Natural killer cell treated with Interleukin-12 subunit alpha and Interleukin-12 subunit beta and Interleukin-15 and Interleukin-18, amount 100 ng/mL, for 72 hours (primary cell): ENCODE data around the gene GTF3A. TPM values are rescaled to one million over a fixed set of nuclear protein-coding genes. Genes with fewer than 3 reads are reported as not detected.

Experiments used
- ATAC-seq, 2 donors: fragments of 150-1000 bp; cut with Tn5 transposase in 1 of 2; sonication (Bioruptor Pico), chemical (Tn5 transposase) in 1 of 2; 2 replicates each; pipeline ENCODE4 v1.10.0; 2021
- DNase-seq: peaks from one replicate; pipeline ENCODE4 v3.0.0; 2022; ENCODE audit warnings: low spot score
- H3K27ac Mint-ChIP-seq, 2 donors: 1 replicate in 1 of 2; 2 replicates in 1 of 2; pipeline ENCODE4 v1.8.0; 2022; ENCODE audit warnings: mixed read lengths in 2 of 2, mild to moderate bottlenecking in 1 of 2, moderate library complexity in 1 of 2
- H3K27me3 Mint-ChIP-seq, 2 donors: 1 replicate in 1 of 2; 2 replicates in 1 of 2; pipeline ENCODE4 v1.8.0; 2022; ENCODE audit warnings: mixed read lengths in 2 of 2
- H3K36me3 Mint-ChIP-seq: one replicate; pipeline ENCODE4 v1.8.0; 2022; ENCODE audit warnings: mixed read lengths
- H3K4me1 Mint-ChIP-seq, 2 donors: 1 replicate in 1 of 2; 2 replicates in 1 of 2; pipeline ENCODE4 v1.8.0; 2022; ENCODE audit warnings: low read depth in 2 of 2, mixed read lengths in 2 of 2, mild to moderate bottlenecking in 1 of 2
- H3K4me3 Mint-ChIP-seq: one replicate; pipeline ENCODE4 v1.8.0; 2022; ENCODE audit warnings: mixed read lengths
- H3K9me3 Mint-ChIP-seq: 2 replicates; pipeline ENCODE4 v1.8.0; 2022; ENCODE audit warnings: mixed read lengths
- total RNA-seq, 2 donors: library from RNA; stranded (reverse); gene quantifications; one replicate each; pipeline ENCODE4 v1.2.3, GENCODE V29; 2022

The GTF3A gene
- total RNA-seq, 2 donors from 2014 or later: 107 to 244 TPM

DNA sequence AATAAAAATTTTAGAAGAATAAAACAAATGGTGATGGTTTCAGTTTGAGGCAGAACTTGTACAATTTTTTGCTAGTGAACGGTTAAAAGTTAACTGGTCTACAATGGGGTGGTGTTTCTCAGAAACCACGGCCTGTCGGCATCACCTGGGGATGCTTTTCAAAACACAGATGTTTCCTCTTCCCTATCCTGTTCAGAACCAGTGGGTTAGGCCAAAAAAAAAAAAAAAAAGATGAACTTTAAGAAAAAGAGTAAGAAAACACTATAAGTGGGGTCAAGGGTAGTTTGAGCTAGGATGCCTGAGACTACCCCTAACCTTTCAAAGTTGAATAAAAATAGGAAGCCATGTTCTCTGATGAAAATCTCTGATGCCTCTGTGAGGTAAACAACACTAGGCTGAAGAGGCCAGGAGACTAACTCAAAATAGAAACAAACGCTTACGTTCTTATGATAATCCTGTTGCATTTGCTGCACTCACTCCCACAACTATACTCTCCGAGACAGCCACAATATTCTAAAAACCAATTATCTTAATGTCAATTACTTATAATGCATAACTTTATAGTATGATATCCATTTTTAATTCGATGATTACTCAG is 22.7 kb downstream of the GTF3A start:
- Mint-ChIP-seq H3K9me3 (no peaks in the 10 kb centered on the region), H3K4me3 (peak overlapping the region; percentile 44), H3K36me3 (peaks cover 7% of the 10 kb centered on the region), H3K27me3 (no peaks in the 10 kb centered on the region), H3K27ac (peak overlapping the region; percentile 50 to 91), H3K4me1 (peaks cover 44 to 45% of the 10 kb centered on the region in 2 donors)
- no peak for DNase-seq
- no peak for ATAC-seq

DNA sequence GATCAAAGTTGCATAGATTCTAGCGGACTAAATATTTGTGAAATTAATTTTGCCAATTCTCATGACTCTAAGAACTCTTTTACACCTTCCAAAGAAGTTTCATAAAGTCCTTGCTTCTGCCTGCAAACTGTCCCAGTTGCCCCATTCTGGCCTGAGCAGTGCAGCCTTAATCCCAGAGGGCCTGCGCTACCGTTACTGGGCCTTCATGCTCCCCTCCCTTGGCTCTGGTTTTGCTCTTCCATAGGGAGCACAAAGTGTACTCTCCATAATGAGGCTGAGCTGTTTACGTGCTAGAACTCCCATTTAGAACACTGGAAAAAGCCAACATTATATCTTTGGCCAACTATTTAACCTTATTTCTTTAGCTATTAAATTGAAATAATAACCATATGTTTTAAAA is 23.9 kb downstream of the GTF3A start:
- Mint-ChIP-seq H3K9me3 (no peaks in the 10 kb centered on the region), H3K4me3 (peak overlapping the region; percentile 23), H3K36me3 (peaks cover 5% of the 10 kb centered on the region), H3K4me1 (peaks cover 37 to 38% of the 10 kb centered on the region in 2 donors), H3K27me3 (no peaks in the 10 kb centered on the region), H3K27ac (peak overlapping the region; percentile 94 to 97)
- DNase-seq (no peak), ATAC-seq (no peak)

DNA sequence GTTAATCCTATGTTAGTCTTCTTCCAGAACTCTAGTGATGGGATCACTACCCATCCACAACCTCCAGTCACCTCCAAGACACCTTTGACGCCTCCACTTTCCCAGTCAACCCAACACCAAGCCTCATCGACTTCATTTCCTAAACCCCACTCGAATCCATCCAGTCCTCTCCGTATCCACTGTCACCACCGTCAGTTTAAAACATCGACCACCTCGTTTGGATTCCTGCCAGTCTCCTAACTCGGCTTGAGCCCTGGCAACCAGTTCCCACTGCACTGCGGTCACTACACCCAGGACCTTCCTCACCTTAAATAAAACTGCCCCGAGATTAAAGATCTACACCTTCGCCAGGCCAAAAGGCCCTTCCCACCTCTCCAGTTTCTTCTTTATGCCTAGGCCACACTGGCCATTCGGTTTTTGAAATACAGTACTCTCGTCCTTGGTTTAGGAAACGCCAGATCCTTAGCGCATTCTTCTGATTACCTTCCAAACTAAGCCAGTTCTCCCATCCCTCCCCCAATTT is 24.7 kb downstream of the GTF3A start:
- Mint-ChIP-seq H3K4me3 (peak overlapping the region; percentile 98), H3K27me3 (no peaks in the 10 kb centered on the region), H3K9me3 (no peaks in the 10 kb centered on the region), H3K36me3 (peaks cover 5% of the 10 kb centered on the region), H3K27ac (peak overlapping the region; percentile 94 to 97), H3K4me1 (peaks cover 37 to 38% of the 10 kb centered on the region in 2 donors)
- ATAC-seq (no peak), DNase-seq (no peak)

DNA sequence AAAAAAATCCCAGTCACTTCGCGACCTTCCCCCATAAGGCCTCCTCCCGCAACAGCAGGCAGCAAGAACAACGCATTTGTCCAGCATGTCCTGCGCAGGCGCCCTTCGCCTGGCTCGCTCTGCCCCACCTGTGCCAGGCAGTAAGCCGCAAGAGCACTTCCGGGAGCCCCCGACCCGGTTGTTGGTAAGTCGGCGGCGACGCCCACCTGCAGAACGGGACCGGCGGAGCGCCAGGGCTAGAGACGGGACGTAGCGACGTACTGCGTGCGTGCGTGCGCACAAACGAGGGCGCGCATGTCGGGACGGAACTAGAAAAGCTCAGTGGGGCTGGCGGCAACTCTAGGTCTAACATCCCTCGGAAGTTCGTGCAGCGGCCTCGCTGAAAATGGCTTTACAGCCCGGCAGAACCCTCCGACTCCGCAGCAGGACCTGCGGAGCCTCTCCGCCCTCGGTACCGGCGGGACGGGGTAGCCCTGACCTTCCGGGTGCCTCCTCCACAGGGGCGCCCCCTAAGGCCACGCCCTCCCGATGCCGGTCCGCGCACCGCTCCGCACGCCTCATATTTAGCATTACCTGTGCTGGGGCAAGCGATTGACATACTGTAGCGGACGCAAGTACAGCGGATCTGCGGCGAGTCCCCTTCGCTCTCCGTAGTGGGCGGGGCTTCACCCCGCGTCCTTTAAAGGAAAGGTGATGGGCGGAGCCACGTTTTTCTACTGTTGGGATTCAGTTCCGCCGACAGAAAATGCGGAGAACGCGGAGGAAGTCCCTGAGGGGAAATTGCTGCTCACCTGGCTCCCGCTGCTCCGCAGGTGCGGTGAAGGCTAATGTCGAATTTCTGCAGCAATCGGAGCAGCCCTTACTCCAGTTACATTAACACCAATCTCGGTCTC is 25.8 kb downstream of the GTF3A start, which contains the start of gene MTIF3:
Gene MTIF3 (minus strand): TSS at position 629 of the 893 bp plus-strand sequence. CDS start 10,116 bp downstream, outside the sequence.
- H3K4me3 Mint-ChIP-seq: peak within 1 kb of the TSS; percentile 98
- DNase-seq (peak; percentile 96), ATAC-seq (peak; percentile 95)
- peak within 1 kb of the TSS; percentile 94 to 97 for H3K27ac Mint-ChIP-seq
- no peaks in the 10 kb centered on the region for H3K27me3 Mint-ChIP-seq
- peaks cover 38 to 40% of the 10 kb centered on the region in 2 donors for H3K4me1 Mint-ChIP-seq
- H3K9me3 Mint-ChIP-seq: no peaks in the 10 kb centered on the region
- peaks cover 5% of the 10 kb centered on the region for H3K36me3 Mint-ChIP-seq

DNA sequence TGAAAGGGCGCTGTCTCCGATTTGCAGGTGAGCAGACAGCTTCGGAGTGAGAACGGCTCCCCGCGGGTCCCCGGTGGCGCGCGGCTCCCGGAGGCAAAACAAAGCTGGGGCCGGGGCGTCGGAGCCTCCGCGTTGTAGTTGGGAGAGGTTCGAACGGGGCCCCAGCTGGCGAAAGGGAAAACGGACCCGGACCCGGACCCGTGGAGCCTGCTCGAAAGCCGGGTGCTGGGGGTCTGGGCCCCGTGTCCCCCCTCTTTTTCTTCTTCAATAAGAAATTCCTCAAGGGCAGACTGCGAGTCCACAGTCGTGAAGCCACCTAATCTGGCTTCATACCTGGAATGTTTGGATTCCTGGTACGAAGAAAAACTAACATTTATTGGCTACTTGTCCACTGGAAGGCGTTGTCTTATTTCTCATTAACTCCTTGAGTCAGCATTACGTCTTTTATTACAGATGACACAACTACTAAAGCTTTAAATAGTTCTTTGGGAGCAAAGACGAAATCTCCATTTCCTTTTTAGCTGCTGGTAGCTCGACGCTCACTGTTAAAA is 26.6 kb downstream of the GTF3A start:
- H3K4me3 Mint-ChIP-seq: peak overlapping the region; percentile 98
- no peaks in the 10 kb centered on the region for H3K9me3 Mint-ChIP-seq
- H3K36me3 Mint-ChIP-seq: peaks cover 5% of the 10 kb centered on the region
- H3K4me1 Mint-ChIP-seq: peaks cover 39 to 43% of the 10 kb centered on the region in 2 donors
- no peaks in the 10 kb centered on the region for H3K27me3 Mint-ChIP-seq
- H3K27ac Mint-ChIP-seq: peak overlapping the region; percentile 94 to 97
- ATAC-seq (no peak), DNase-seq (no peak)

DNA sequence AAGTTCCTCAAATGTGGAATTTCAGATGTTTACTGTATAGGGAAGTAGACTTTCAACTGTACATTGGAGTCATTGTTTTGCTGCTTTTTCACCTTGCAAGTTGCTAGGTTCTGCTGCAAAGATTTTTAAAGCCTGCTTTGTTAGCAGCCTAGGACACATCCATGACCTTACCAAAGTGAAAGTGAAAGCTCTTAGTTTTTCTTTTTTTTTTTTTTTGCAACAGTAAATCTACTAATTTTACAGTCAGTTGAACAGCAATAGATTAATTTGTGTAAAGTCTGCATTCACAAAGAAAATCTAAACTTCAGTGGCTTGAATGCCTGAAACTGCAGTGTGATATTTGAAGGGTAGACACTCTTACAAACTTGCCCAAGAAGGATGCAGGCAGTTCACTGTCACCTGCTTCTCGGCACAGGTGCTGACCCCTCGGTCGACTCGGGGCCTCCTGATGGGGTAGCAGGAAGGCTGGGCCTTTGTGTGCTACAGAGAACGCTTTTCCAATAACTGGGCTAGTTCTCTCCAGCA is 31.0 kb downstream of the GTF3A start:
- Mint-ChIP-seq H3K9me3 (no peaks in the 10 kb centered on the region), H3K27me3 (no peaks in the 10 kb centered on the region), H3K36me3 (no peaks in the 10 kb centered on the region), H3K4me3 (peak overlapping the region; percentile 97), H3K27ac (peak overlapping the region; percentile 88 to 98), H3K4me1 (peaks cover 15 to 24% of the 10 kb centered on the region in 2 donors)
- no peak for DNase-seq
- ATAC-seq: peak in 1 of 2 donors; percentile 48

GRCh38 chr13:27461940-27462584 is 37.6 kb downstream of the GTF3A start:
- DNase-seq: no peak
- no peaks in the 10 kb centered on the region for H3K9me3 Mint-ChIP-seq
- no peak overlapping the region for H3K4me3 Mint-ChIP-seq

GRCh38 chr13:27463500-27463899 is 39.1 kb downstream of the GTF3A start:
- H3K4me3 Mint-ChIP-seq: peak overlapping the region; percentile 39
- peaks cover 5 to 11% of the 10 kb centered on the region in 2 donors for H3K4me1 Mint-ChIP-seq
- no peaks in the 10 kb centered on the region for H3K36me3 Mint-ChIP-seq
- DNase-seq (peak; percentile 65), ATAC-seq (peak; percentile 95 to 98)
- H3K27ac Mint-ChIP-seq: peak overlapping the region; percentile 25 to 44
- no peaks in the 10 kb centered on the region for H3K27me3 Mint-ChIP-seq
- H3K9me3 Mint-ChIP-seq: no peaks in the 10 kb centered on the region

More at GRCh38 chr13:27461940-27462584, 37.6 kb downstream of the GTF3A start:
- ATAC-seq: no peak
- Mint-ChIP-seq H3K27ac (no peak overlapping the region), H3K27me3 (no peaks in the 10 kb centered on the region), H3K36me3 (no peaks in the 10 kb centered on the region), H3K4me1 (peaks cover 5 to 11% of the 10 kb centered on the region in 2 donors)

DNA sequence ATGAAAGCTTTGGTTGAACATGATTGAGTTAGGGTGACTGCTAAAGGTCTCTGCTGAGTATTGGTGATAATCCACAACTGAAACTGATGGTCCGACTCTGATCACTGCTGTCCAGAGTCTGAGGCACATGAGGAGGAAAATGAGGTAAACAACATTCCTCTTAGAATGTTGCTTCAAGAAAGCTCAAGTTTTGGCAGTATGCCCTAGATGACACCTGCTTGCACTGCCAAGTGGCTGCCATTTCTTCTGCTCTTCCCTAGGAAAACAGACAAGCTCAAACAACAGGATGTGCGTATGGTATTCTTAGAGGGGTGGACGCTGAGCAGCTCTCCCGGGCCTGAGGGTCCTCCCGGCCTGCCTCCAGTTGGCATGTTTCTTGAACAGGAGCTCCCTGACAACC is 41.2 kb downstream of the GTF3A start:
- DNase-seq (no peak), ATAC-seq (no peak)
- Mint-ChIP-seq H3K27ac (no peak overlapping the region), H3K4me3 (no peak overlapping the region), H3K36me3 (no peaks in the 10 kb centered on the region), H3K9me3 (no peaks in the 10 kb centered on the region), H3K4me1 (peaks cover 5 to 11% of the 10 kb centered on the region in 2 donors), H3K27me3 (peaks cover 0 to 2% of the 10 kb centered on the region in 2 donors)

DNA sequence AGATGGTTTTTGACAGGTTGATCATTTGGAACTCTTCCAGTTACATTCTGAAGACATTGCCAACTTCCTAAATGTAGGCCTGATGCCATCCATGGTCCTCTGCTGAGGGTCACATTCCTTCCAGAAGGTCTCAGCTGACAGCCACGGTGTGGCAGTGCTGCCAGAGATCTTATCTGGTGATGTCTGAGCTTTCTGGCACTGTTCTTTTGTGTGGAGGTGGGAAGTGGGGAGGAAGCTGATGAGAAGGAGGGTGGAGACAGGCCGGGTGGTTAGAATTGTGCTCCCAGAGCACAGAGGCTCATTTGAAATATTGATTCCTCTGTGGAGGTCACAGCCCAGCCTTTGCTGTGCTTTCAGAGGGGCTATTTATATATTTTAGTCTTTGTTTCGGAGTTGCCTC is 42.1 kb downstream of the GTF3A start:
- peaks cover 0 to 2% of the 10 kb centered on the region in 2 donors for H3K27me3 Mint-ChIP-seq
- DNase-seq (no peak), ATAC-seq (no peak)
- H3K36me3 Mint-ChIP-seq: no peaks in the 10 kb centered on the region
- H3K4me1 Mint-ChIP-seq: peaks cover 5 to 11% of the 10 kb centered on the region in 2 donors
- H3K9me3 Mint-ChIP-seq: no peaks in the 10 kb centered on the region
- H3K27ac Mint-ChIP-seq: no peak overlapping the region
- H3K4me3 Mint-ChIP-seq: no peak overlapping the region

GRCh38 chr13:27470075-27470820 is 45.8 kb downstream of the GTF3A start:
- ATAC-seq (no peak), DNase-seq (no peak)
- H3K4me3 Mint-ChIP-seq: no peak overlapping the region
- H3K9me3 Mint-ChIP-seq: no peaks in the 10 kb centered on the region
- H3K36me3 Mint-ChIP-seq: no peaks in the 10 kb centered on the region
- H3K27me3 Mint-ChIP-seq: peaks cover 0 to 2% of the 10 kb centered on the region in 2 donors
- peaks cover 9 to 15% of the 10 kb centered on the region in 2 donors for H3K4me1 Mint-ChIP-seq
- H3K27ac Mint-ChIP-seq: no peak overlapping the region

DNA sequence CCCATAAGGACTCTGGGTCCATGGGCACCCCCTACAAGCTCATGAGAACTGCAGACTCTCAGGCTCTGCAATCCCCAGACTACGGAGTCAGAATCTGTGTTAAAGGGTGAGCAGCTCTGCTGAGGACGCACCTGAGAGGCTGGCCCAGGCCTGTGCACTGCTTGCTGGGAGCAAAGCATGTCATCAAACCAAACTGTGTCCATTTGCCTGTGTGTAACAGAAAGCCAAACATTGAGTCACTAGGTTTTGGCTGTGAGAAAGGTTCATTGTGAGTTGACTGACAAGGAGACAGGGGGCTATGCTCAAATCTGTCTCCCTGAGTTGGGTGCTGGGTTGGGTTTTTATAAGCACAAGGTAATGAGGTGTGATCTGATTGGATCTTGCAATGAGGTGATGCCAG is 48.0 kb downstream of the GTF3A start:
- H3K27me3 Mint-ChIP-seq: peaks cover 0 to 2% of the 10 kb centered on the region in 2 donors
- no peaks in the 10 kb centered on the region for H3K36me3 Mint-ChIP-seq
- no peak overlapping the region for H3K4me3 Mint-ChIP-seq
- H3K4me1 Mint-ChIP-seq: peaks cover 9 to 13% of the 10 kb centered on the region in 2 donors
- DNase-seq (no peak), ATAC-seq (peak in 1 of 2 donors; percentile 20)
- H3K27ac Mint-ChIP-seq: no peak overlapping the region
- H3K9me3 Mint-ChIP-seq: no peaks in the 10 kb centered on the region
